HepG2 (cell line): Measurements from ENCODE around the gene MXRA7. TPM values are rescaled to one million over a fixed set of nuclear protein-coding genes. Genes with fewer than 3 reads are reported as not detected.

Experiments used
- CBX5 ChIP-seq: sonication (generic); formaldehyde crosslinking; IDR thresholded peaks from 2 replicates; pipeline ENCODE4 v1.4.0; 2020; ENCODE audit warnings: missing genetic modification reagents, borderline replicate concordance
- GATAD2A ChIP-seq: IDR thresholded peaks from 2 replicates; pipeline ENCODE4 v1.6.1; 2016
- HOXA7 ChIP-seq: sonication (generic); formaldehyde crosslinking; IDR thresholded peaks from 2 replicates; pipeline ENCODE4 v1.8.1; 2022; ENCODE audit warnings: mild to moderate bottlenecking, missing genetic modification reagents, moderate library complexity
- NFRKB ChIP-seq: fragments of 450-650 bp; IDR thresholded peaks from 2 replicates; pipeline ENCODE4 v1.6.1; 2017
- RAD21 ChIP-seq: fragments of 450-650 bp; formaldehyde crosslinking; IDR thresholded peaks from 2 replicates; pipeline ENCODE4 v1.5.0; 2020; ENCODE audit warnings: mild to moderate bottlenecking
- TP53 ChIP-seq: sonication (generic); formaldehyde crosslinking; conservative IDR thresholded peaks from 2 replicates; pipeline ENCODE4 v1.4.0; 2020; ENCODE audit warnings: missing genetic modification reagents
- TSC22D2 ChIP-seq: sonication (generic); formaldehyde crosslinking; IDR thresholded peaks from 2 replicates; pipeline ENCODE4 v1.5.1; 2020; ENCODE audit warnings: missing genetic modification reagents, mild to moderate bottlenecking, borderline replicate concordance
- ZBTB20 ChIP-seq: sonication (generic); formaldehyde crosslinking; IDR thresholded peaks from 2 replicates; pipeline ENCODE4 v1.8.1; 2023; ENCODE audit warnings: missing genetic modification reagents, low read depth, mild to moderate bottlenecking, borderline replicate concordance
- ZBTB38 ChIP-seq: sonication (generic); formaldehyde crosslinking; IDR thresholded peaks from 2 replicates; pipeline ENCODE4 v1.5.1; 2020; ENCODE audit warnings: mild to moderate bottlenecking, missing genetic modification reagents
- ZBTB42 ChIP-seq: sonication (generic); formaldehyde crosslinking; IDR thresholded peaks from 2 replicates; pipeline ENCODE4 v1.5.0; 2020; ENCODE audit warnings: mild to moderate bottlenecking, missing genetic modification reagents
- ZFP82 ChIP-seq: sonication (generic); formaldehyde crosslinking; IDR thresholded peaks from 2 replicates; pipeline ENCODE4 v1.5.1; 2020; ENCODE audit warnings: mild to moderate bottlenecking, missing genetic modification reagents, borderline replicate concordance
- ZNF678 ChIP-seq: sonication (generic); formaldehyde crosslinking; IDR thresholded peaks from 2 replicates; pipeline ENCODE4 v1.4.0; 2020; ENCODE audit warnings: mild to moderate bottlenecking, missing genetic modification reagents
- ZSCAN25 ChIP-seq: sonication (generic); formaldehyde crosslinking; IDR thresholded peaks from 2 replicates; pipeline ENCODE4 v1.8.0; 2022; ENCODE audit warnings: mild to moderate bottlenecking, missing genetic modification reagents
- polyA plus RNA-seq, 8 experiments: library from polyadenylated mRNA; depleted of rRNA in 3 of 8; stranded (reverse) in 7 of 8; unstranded in 1 of 8; fragments of >200 nt; fragmentation: Illumina TruSeq in 4 of 8; extraction: Trizol in 4 of 8; gene quantifications; 2 replicates each; pipeline versions ENCODE4 v1.2.1 to v1.2.3, GENCODE V29; 2011 to 2016; ENCODE audit warnings: low read depth in 4 of 8, missing spikeins in 1 of 8, mixed read lengths in 1 of 8; ENCODE audit not compliant: insufficient read depth in 1 of 8
- total RNA-seq, 5 experiments: library from RNA; depleted of rRNA; stranded (reverse); fragments of >200 nt; fragmentation: Illumina TruSeq; extraction: Trizol; gene quantifications; 2 replicates each; pipeline ENCODE4 v1.2.3, GENCODE V29; 2016; ENCODE audit warnings: low read depth in 1 of 5
- TF ChIP-seq, protein P1 (sequence below): sonication (generic); formaldehyde crosslinking; IDR thresholded peaks from 2 replicates; pipeline ENCODE4 v1.5.0; 2020; ENCODE audit warnings: mild to moderate bottlenecking, missing genetic modification reagents, borderline replicate concordance
- TF ChIP-seq, protein P2 (sequence below): sonication (generic); formaldehyde crosslinking; IDR thresholded peaks from 2 replicates; pipeline ENCODE4 v1.4.0; 2020; ENCODE audit warnings: missing genetic modification reagents, borderline replicate concordance
- TF ChIP-seq, protein P3 (sequence below): sonication (generic); formaldehyde crosslinking; IDR thresholded peaks from 2 replicates; pipeline ENCODE4 v1.4.0; 2020; ENCODE audit warnings: mild to moderate bottlenecking, missing genetic modification reagents

MXRA7 gene
- total and polyA plus RNA-seq, 2 of the 13 experiments (the other 11 are each of a cell fraction or from before 2014, with no cell fraction given), result 44.8 to 112 TPM

DNA sequence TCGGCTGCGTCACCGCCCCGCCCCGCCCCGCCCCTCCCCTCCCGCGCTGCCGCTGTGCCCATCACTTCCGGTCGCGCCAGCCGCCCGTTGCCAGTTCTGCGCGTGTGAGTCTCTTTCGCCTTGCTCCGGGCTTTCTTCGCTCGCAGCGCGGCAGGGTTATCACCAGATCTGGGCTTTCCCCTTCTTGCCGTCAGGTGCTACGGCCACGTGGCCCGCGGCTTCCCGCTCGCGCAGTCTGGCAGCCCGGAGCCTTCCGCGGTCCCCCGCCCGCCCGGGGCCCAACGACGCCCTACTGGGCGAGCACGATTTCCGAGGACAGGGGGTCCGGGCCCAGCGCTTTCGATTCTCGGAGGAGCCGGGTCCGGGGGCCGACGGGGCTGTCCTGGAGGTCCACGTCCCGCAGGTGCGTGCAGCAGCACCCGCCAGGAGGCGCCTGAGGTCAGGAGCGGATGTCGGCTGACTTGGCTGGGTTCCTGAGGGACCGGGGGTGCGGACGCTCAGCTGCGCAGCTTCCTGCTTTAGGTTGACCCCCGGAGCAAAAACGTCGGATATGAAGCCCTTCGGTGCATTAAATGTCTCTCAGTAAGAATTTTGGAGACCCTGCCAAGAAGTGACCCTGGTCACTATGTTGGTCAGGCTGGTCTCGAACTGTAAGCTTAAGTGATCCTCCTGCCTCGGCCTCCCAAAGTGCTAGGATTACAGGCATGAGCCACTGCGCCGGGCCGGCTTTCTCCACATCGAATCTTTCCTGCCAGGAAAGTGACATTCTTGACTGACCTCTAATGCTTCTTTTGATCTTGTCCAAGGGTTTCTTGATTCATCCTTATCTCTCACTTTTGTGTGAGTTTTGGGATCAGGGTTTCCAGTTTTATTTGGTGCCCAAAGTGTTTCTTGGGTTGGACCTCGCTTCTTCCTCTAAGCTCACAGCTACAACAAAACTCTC, 16.3 kb upstream of the MXRA7 start, which contains the start of gene METTL23 (continued):
- TF ChIP-seq, protein P1, sequence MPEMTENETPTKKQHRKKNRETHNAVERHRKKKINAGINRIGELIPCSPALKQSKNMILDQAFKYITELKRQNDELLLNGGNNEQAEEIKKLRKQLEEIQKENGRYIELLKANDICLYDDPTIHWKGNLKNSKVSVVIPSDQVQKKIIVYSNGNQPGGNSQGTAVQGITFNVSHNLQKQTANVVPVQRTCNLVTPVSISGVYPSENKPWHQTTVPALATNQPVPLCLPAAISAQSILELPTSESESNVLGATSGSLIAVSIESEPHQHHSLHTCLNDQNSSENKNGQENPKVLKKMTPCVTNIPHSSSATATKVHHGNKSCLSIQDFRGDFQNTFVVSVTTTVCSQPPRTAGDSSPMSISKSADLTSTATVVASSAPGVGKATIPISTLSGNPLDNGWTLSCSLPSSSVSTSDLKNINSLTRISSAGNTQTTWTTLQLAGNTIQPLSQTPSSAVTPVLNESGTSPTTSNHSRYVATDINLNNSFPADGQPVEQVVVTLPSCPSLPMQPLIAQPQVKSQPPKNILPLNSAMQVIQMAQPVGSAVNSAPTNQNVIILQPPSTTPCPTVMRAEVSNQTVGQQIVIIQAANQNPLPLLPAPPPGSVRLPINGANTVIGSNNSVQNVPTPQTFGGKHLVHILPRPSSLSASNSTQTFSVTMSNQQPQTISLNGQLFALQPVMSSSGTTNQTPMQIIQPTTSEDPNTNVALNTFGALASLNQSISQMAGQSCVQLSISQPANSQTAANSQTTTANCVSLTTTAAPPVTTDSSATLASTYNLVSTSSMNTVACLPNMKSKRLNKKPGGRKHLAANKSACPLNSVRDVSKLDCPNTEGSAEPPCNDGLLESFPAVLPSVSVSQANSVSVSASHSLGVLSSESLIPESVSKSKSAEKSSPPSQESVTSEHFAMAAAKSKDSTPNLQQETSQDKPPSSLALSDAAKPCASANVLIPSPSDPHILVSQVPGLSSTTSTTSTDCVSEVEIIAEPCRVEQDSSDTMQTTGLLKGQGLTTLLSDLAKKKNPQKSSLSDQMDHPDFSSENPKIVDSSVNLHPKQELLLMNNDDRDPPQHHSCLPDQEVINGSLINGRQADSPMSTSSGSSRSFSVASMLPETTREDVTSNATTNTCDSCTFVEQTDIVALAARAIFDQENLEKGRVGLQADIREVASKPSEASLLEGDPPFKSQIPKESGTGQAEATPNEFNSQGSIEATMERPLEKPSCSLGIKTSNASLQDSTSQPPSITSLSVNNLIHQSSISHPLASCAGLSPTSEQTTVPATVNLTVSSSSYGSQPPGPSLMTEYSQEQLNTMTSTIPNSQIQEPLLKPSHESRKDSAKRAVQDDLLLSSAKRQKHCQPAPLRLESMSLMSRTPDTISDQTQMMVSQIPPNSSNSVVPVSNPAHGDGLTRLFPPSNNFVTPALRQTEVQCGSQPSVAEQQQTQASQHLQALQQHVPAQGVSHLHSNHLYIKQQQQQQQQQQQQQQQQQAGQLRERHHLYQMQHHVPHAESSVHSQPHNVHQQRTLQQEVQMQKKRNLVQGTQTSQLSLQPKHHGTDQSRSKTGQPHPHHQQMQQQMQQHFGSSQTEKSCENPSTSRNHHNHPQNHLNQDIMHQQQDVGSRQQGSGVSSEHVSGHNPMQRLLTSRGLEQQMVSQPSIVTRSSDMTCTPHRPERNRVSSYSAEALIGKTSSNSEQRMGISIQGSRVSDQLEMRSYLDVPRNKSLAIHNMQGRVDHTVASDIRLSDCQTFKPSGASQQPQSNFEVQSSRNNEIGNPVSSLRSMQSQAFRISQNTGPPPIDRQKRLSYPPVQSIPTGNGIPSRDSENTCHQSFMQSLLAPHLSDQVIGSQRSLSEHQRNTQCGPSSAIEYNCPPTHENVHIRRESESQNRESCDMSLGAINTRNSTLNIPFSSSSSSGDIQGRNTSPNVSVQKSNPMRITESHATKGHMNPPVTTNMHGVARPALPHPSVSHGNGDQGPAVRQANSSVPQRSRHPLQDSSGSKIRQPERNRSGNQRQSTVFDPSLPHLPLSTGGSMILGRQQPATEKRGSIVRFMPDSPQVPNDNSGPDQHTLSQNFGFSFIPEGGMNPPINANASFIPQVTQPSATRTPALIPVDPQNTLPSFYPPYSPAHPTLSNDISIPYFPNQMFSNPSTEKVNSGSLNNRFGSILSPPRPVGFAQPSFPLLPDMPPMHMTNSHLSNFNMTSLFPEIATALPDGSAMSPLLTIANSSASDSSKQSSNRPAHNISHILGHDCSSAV (CRISPR knock-in tag), result no peak
- TF ChIP-seq ZFP82 (CRISPR knock-in tag) (peak; percentile 94), ZBTB20 (no peak), RAD21 (peak; percentile 89; the same call in 1 of the 2 replicates), NFRKB (no peak), GATAD2A (CRISPR knock-in tag) (no peak), CBX5 (CRISPR knock-in tag) (no peak), ZBTB42 (CRISPR knock-in tag) (peak; percentile 77; the same call in 1 of the 2 replicates), TP53 (peak; percentile 24; the same call in 1 of the 2 replicates), ZSCAN25 (CRISPR knock-in tag) (no peak), ZNF678 (CRISPR knock-in tag) (peak; percentile 78; the same call in 1 of the 2 replicates), HOXA7 (CRISPR knock-in tag) (peak; percentile 68; the same call in 1 of the 2 replicates), TSC22D2 (CRISPR knock-in tag) (0 out of 2 replicates have a peak, but pooled peaks have one; percentile 16), ZBTB38 (CRISPR knock-in tag) (no peak)
- TF ChIP-seq, protein P2, sequence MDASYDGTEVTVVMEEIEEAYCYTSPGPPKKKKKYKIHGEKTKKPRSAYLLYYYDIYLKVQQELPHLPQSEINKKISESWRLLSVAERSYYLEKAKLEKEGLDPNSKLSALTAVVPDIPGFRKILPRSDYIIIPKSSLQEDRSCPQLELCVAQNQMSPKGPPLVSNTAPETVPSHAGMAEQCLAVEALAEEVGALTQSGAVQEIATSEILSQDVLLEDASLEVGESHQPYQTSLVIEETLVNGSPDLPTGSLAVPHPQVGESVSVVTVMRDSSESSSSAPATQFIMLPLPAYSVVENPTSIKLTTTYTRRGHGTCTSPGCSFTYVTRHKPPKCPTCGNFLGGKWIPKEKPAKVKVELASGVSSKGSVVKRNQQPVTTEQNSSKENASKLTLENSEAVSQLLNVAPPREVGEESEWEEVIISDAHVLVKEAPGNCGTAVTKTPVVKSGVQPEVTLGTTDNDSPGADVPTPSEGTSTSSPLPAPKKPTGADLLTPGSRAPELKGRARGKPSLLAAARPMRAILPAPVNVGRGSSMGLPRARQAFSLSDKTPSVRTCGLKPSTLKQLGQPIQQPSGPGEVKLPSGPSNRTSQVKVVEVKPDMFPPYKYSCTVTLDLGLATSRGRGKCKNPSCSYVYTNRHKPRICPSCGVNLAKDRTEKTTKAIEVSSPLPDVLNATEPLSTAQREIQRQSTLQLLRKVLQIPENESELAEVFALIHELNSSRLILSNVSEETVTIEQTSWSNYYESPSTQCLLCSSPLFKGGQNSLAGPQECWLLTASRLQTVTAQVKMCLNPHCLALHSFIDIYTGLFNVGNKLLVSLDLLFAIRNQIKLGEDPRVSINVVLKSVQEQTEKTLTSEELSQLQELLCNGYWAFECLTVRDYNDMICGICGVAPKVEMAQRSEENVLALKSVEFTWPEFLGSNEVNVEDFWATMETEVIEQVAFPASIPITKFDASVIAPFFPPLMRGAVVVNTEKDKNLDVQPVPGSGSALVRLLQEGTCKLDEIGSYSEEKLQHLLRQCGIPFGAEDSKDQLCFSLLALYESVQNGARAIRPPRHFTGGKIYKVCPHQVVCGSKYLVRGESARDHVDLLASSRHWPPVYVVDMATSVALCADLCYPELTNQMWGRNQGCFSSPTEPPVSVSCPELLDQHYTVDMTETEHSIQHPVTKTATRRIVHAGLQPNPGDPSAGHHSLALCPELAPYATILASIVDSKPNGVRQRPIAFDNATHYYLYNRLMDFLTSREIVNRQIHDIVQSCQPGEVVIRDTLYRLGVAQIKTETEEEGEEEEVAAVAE (CRISPR knock-in tag), result 0 out of 2 replicates have a peak, but pooled peaks have one; percentile 32
- TF ChIP-seq, protein P3, sequence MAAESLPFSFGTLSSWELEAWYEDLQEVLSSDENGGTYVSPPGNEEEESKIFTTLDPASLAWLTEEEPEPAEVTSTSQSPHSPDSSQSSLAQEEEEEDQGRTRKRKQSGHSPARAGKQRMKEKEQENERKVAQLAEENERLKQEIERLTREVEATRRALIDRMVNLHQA (CRISPR knock-in tag), result no peak
